Naive thymus-derived CD4-positive, alpha-beta T cell (primary cell): ENCODE results near the gene GRIK1. TPM values are rescaled to one million over a fixed set of nuclear protein-coding genes. Genes with fewer than 3 reads are reported as not detected.

Experiments
- ATAC-seq: fragments of 150-1000 bp; cut with Tn5 transposase; 2 replicates; pipeline ENCODE4 v1.10.0; 2021; ENCODE audit warnings: mild to moderate bottlenecking, moderate library complexity
- CTCF ChIA-PET: fragments of 350-600 bp; sonication (Branson Sonifier 250); formaldehyde crosslinking; loops from one replicate; lab custom pipeline; 2021; ENCODE audit warnings: antibody characterized with exemption; lab: Charles Lee
- POLR2A ChIA-PET: fragments of 350-600 bp; sonication (Branson Sonifier 250); formaldehyde crosslinking; loops from one replicate; lab custom pipeline; 2021; ENCODE audit warnings: antibody characterized with exemption, inconsistent platforms; lab: Charles Lee
- DNase-seq, 9 donors: peaks; one replicate each; pipeline versions ENCODE4 v3.0.0 to v3.0.0-alpha.2; 2020 to 2022; ENCODE audit warnings: mixed read lengths in 1 of 9
- H3K27ac ChIP-seq: one replicate; pipeline ENCODE4 v1.7.0; 2013; ENCODE audit warnings: mild to moderate bottlenecking, low read depth, low read length, moderate library complexity
- H3K27me3 ChIP-seq, 2 donors: one replicate each; pipeline ENCODE4 v1.7.0; 2013; ENCODE audit warnings: low read length in 2 of 2, mild to moderate bottlenecking in 2 of 2, moderate library complexity in 2 of 2; ENCODE audit not compliant: control insufficient read depth in 2 of 2, insufficient read depth in 2 of 2
- H3K36me3 ChIP-seq, 3 experiments: 1 replicate in 2 of 3; 2 replicates in 1 of 3; pipeline ENCODE4 v1.7.0; 2013; ENCODE audit warnings: low read length in 3 of 3, mild to moderate bottlenecking in 3 of 3, moderate library complexity in 1 of 3; ENCODE audit not compliant: insufficient read depth in 3 of 3, control insufficient read depth in 2 of 3
- H3K4me1 ChIP-seq, 2 donors: one replicate each; pipeline ENCODE4 v1.7.0; 2013; ENCODE audit warnings: low read length in 2 of 2, mild to moderate bottlenecking in 2 of 2, moderate library complexity in 1 of 2; ENCODE audit not compliant: control insufficient read depth in 2 of 2, insufficient read depth in 2 of 2
- H3K4me3 ChIP-seq: 2 replicates; pipeline ENCODE4 v1.7.0; 2013; ENCODE audit warnings: mild to moderate bottlenecking, low read length
- H3K9me3 ChIP-seq, 3 experiments: 1 replicate in 2 of 3; 2 replicates in 1 of 3; pipeline ENCODE4 v1.7.0; 2013; ENCODE audit warnings: low read length in 3 of 3; ENCODE audit not compliant: control insufficient read depth in 2 of 3
- H3K27ac Mint-ChIP-seq, 9 donors: one replicate each; pipeline ENCODE4 v1.8.0; 2020 to 2022; ENCODE audit warnings: mixed read lengths in 9 of 9, mild to moderate bottlenecking in 8 of 9, moderate library complexity in 5 of 9, inconsistent platforms in 2 of 9
- H3K27me3 Mint-ChIP-seq, 5 donors: one replicate each; pipeline ENCODE4 v1.8.0; 2021 to 2022; ENCODE audit warnings: mixed read lengths in 5 of 5, mild to moderate bottlenecking in 1 of 5
- H3K36me3 Mint-ChIP-seq, 5 donors: one replicate each; pipeline ENCODE4 v1.8.0; 2020 to 2022; ENCODE audit warnings: mixed read lengths in 5 of 5, mild to moderate bottlenecking in 3 of 5, inconsistent platforms in 1 of 5
- H3K4me1 Mint-ChIP-seq, 7 donors: one replicate each; pipeline ENCODE4 v1.8.0; 2020 to 2022; ENCODE audit warnings: mixed read lengths in 7 of 7, mild to moderate bottlenecking in 3 of 7, inconsistent platforms in 1 of 7
- H3K4me3 Mint-ChIP-seq, 10 donors: one replicate each; pipeline ENCODE4 v1.8.0; 2020 to 2022; ENCODE audit warnings: mild to moderate bottlenecking in 10 of 10, mixed read lengths in 10 of 10, moderate library complexity in 6 of 10, inconsistent platforms in 2 of 10
- H3K9me3 Mint-ChIP-seq, 11 donors: one replicate each; pipeline ENCODE4 v1.8.0; 2020 to 2022; ENCODE audit warnings: mixed read lengths in 11 of 11, mild to moderate bottlenecking in 4 of 11, inconsistent platforms in 1 of 11, moderate library complexity in 1 of 11
- intact Hi-C, 2 donors: fragments of 100-400 bp; cut with micrococcal nuclease; formaldehyde crosslinking; loops; one replicate each; pipeline ENCODE4 v1.15.1; 2023
- polyA plus RNA-seq, 2 donors: library from polyadenylated mRNA; unstranded; fragments of 300-500 nt; fragmentation: Illumina TruSeq; gene quantifications; one replicate each; pipeline ENCODE4 v1.2.3, GENCODE V29; 2021
- total RNA-seq, 6 experiments: library from RNA in 5 of 6; stranded (reverse) in 5 of 6; gene quantifications; 1 replicate in 5 of 6; 2 replicates in 1 of 6; pipeline ENCODE4 v1.2.3 and lab custom pipeline; 2021 to 2026

GRIK1 gene
- total and polyA plus RNA-seq, 7 experiments from 2014 or later: 0.10 TPM; not detected in 6

DNA sequence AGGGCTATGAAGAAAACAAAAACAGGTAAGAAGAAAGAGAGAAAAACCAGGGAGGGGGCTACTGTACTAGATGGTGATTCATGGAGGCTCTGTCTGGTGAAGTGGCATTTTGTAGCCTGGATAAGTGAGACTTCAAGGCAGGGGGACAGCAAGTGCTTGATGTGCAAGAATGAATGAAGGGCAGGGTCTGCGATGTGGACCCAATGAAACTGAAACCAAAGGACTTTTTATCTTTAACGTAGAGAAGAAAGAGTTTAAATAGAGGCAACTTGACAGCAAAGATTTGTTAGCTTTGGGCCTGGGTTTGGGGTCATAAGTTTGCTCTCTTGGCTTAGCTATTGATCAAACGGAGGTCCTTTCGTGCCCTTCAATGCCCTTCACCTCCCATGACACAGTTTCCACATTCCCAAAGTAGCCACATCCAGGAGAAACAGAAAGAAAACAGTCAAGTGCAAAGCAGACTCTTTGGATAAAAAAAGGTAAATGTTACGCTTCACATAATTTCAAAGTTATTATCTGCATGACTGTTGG, 291.0 kb downstream of the GRIK1 start:
- no peak overlapping the region for H3K27ac Mint-ChIP-seq
- H3K36me3 Mint-ChIP-seq: peaks cover 0 to 10% (median 4%) of the 10 kb centered on the region in 5 donors
- ATAC-seq: no peak
- intact Hi-C loops: no loop called here
- Histone ChIP-seq H3K27me3 (no peaks in the 10 kb centered on the region), H3K4me3 (no peak overlapping the region), H3K4me1 (no peaks in the 10 kb centered on the region), H3K9me3 (no peaks in the 10 kb centered on the region), H3K27ac (no peak overlapping the region), H3K36me3 (no peaks in the 10 kb centered on the region)
- H3K9me3 Mint-ChIP-seq: peaks cover 0 to 2% (median 0%) of the 10 kb centered on the region in 11 donors
- DNase-seq: no peak
- H3K27me3 Mint-ChIP-seq: no peaks in the 10 kb centered on the region
- POLR2A ChIA-PET: no interaction called here
- H3K4me1 Mint-ChIP-seq: peaks cover 0 to 3% (median 0%) of the 10 kb centered on the region in 7 donors
- CTCF ChIA-PET: no interaction called here
- no peak overlapping the region for H3K4me3 Mint-ChIP-seq

- Histone ChIP-seq H3K27ac (no peak overlapping the region), H3K4me3 (no peak overlapping the region)
- no peak overlapping the region for H3K4me3 Mint-ChIP-seq
These were observed 292.4 kb downstream of the GRIK1 start for GRCh38 chr21:29647353-29647781.

DNA sequence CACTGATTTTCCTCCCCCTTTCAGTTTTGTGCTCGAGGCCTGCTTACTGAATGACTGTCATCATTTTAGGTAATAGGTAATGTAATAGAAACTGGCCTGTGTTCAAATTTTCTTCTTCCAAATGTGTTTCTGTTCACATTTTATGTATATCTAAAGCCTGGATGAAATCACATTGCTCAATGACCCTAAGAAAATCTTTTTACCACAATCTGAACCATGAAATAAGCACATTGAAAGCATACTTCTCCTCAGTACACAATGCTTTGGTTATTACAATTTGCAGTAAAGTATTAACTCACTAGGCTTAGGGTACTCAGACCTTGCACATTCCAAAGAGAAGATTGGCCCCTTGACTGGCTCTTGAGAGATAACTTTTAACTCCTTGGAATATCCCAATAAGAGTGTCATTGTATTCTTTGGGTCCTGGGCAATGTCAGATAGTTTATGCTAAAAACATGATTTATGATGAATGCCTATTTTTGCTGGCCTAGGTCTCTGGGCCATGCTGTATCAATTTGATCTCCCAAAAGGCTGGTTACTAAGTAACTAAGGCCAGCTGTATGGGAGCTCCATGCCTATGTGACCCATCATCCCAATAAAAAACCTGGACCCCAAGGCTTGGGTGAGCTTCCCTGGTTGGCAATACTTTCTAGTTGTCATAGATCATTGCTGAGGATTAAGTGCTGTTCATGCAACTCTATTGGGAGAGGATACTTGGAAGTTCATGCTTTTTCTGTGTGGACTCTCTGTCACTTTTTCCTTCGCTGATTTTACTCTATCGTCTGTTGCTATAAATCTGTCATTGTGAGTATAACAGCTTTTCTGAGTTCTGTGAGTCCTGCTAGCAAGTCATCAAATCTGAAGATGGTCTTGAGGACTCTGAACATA, 293.9 kb downstream of the GRIK1 start:
- no peaks in the 10 kb centered on the region for H3K9me3 ChIP-seq
- no peak overlapping the region for H3K4me3 ChIP-seq
- intact Hi-C loops: no loop called here
- H3K27ac ChIP-seq: no peak overlapping the region
- H3K4me1 ChIP-seq: no peaks in the 10 kb centered on the region
- H3K4me3 Mint-ChIP-seq: no peak overlapping the region
- no peak overlapping the region for H3K27ac Mint-ChIP-seq
- ChIA-PET POLR2A (no interaction called here), CTCF (no interaction called here)
- H3K27me3 Mint-ChIP-seq: no peaks in the 10 kb centered on the region
- H3K27me3 ChIP-seq: no peaks in the 10 kb centered on the region
- H3K36me3 Mint-ChIP-seq: peaks cover 0 to 7% (median 0%) of the 10 kb centered on the region in 5 donors
- ATAC-seq (no peak), DNase-seq (no peak)
- no peaks in the 10 kb centered on the region for H3K36me3 ChIP-seq
- peaks cover 0 to 3% (median 0%) of the 10 kb centered on the region in 7 donors for H3K4me1 Mint-ChIP-seq
- peaks cover 0 to 2% (median 0%) of the 10 kb centered on the region in 11 donors for H3K9me3 Mint-ChIP-seq

More at GRCh38 chr21:29647353-29647781, 292.4 kb downstream of the GRIK1 start:
- Mint-ChIP-seq H3K36me3 (peaks cover 0 to 10% (median 4%) of the 10 kb centered on the region in 5 donors), H3K9me3 (peaks cover 0 to 2% (median 0%) of the 10 kb centered on the region in 11 donors), H3K27me3 (no peaks in the 10 kb centered on the region), H3K4me1 (peaks cover 0 to 3% (median 0%) of the 10 kb centered on the region in 7 donors), H3K27ac (no peak overlapping the region)
- Histone ChIP-seq H3K9me3 (no peaks in the 10 kb centered on the region), H3K4me1 (no peaks in the 10 kb centered on the region), H3K36me3 (no peaks in the 10 kb centered on the region), H3K27me3 (no peaks in the 10 kb centered on the region)
- no peak for DNase-seq
- intact Hi-C loops: no loop called here
- CTCF ChIA-PET: interaction anchor here (0.6 kb wide), 1 partner anchor 582 kb away, joined by 4 read pairs; no protein-coding TSS in a partner anchor
- POLR2A ChIA-PET: no interaction called here
- ATAC-seq: peak; percentile 20

- H3K4me3 Mint-ChIP-seq: no peak overlapping the region
- H3K27ac ChIP-seq: no peak overlapping the region
- no peaks in the 10 kb centered on the region for H3K27me3 Mint-ChIP-seq
- POLR2A ChIA-PET: no interaction called here
- H3K4me3 ChIP-seq: no peak overlapping the region
- H3K27me3 ChIP-seq: no peaks in the 10 kb centered on the region
- peaks cover 0 to 2% (median 0%) of the 10 kb centered on the region in 11 donors for H3K9me3 Mint-ChIP-seq
- peaks cover 0 to 5% (median 0%) of the 10 kb centered on the region in 7 donors for H3K4me1 Mint-ChIP-seq
- H3K36me3 Mint-ChIP-seq: no peaks in the 10 kb centered on the region
- H3K27ac Mint-ChIP-seq: no peak overlapping the region
- DNase-seq (no peak), ATAC-seq (no peak)
- no peaks in the 10 kb centered on the region for H3K4me1 ChIP-seq
- H3K9me3 ChIP-seq: no peaks in the 10 kb centered on the region
- no peaks in the 10 kb centered on the region for H3K36me3 ChIP-seq
- CTCF ChIA-PET: no interaction called here
- intact Hi-C loops: no loop called here
These were observed 296.5 kb downstream of the GRIK1 start for GRCh38 chr21:29643289-29643688.

- Mint-ChIP-seq H3K27me3 (no peaks in the 10 kb centered on the region), H3K9me3 (peaks cover 0 to 2% (median 0%) of the 10 kb centered on the region in 11 donors), H3K4me3 (no peak overlapping the region), H3K27ac (no peak overlapping the region), H3K36me3 (no peaks in the 10 kb centered on the region), H3K4me1 (peaks cover 0 to 5% (median 0%) of the 10 kb centered on the region in 7 donors)
- no peaks in the 10 kb centered on the region for H3K27me3 ChIP-seq
- no peaks in the 10 kb centered on the region for H3K36me3 ChIP-seq
- H3K4me1 ChIP-seq: no peaks in the 10 kb centered on the region
- ATAC-seq (no peak), DNase-seq (no peak)
- CTCF ChIA-PET: no interaction called here
- H3K27ac ChIP-seq: no peak overlapping the region
- H3K4me3 ChIP-seq: no peak overlapping the region
- intact Hi-C loops: no loop called here
- no peaks in the 10 kb centered on the region for H3K9me3 ChIP-seq
- POLR2A ChIA-PET: no interaction called here
These were observed 297.1 kb downstream of the GRIK1 start for GRCh38 chr21:29642551-29643245.

- Mint-ChIP-seq H3K36me3 (no peaks in the 10 kb centered on the region), H3K27ac (no peak overlapping the region), H3K4me3 (no peak overlapping the region), H3K4me1 (peaks cover 0 to 5% (median 0%) of the 10 kb centered on the region in 7 donors), H3K9me3 (peaks cover 0 to 2% (median 0%) of the 10 kb centered on the region in 11 donors), H3K27me3 (no peaks in the 10 kb centered on the region)
- ATAC-seq (no peak), DNase-seq (no peak)
- ChIA-PET CTCF (no interaction called here), POLR2A (no interaction called here)
- H3K4me3 ChIP-seq: no peak overlapping the region
- H3K4me1 ChIP-seq: no peaks in the 10 kb centered on the region
- H3K27ac ChIP-seq: no peak overlapping the region
- intact Hi-C loops: no loop called here
- H3K36me3 ChIP-seq: no peaks in the 10 kb centered on the region
- no peaks in the 10 kb centered on the region for H3K27me3 ChIP-seq
- no peaks in the 10 kb centered on the region for H3K9me3 ChIP-seq
These were observed 297.9 kb downstream of the GRIK1 start for GRCh38 chr21:29641635-29642550.
